Activated CD4-positive, alpha-beta T cell treated with anti-CD3 and anti-CD28 coated beads for 24 hours (primary cell): Measurements from ENCODE around the gene UNC45A.

Experiments
- DNase-seq, 2 donors: peaks; one replicate each; pipeline ENCODE4 v3.0.0-alpha.2; 2020; ENCODE audit warnings: low read depth in 2 of 2

UNC45A gene

GRCh38 chr15:90942354-90943120 lies 7.5 kb downstream of the UNC45A start:
- no peak for DNase-seq

DNA sequence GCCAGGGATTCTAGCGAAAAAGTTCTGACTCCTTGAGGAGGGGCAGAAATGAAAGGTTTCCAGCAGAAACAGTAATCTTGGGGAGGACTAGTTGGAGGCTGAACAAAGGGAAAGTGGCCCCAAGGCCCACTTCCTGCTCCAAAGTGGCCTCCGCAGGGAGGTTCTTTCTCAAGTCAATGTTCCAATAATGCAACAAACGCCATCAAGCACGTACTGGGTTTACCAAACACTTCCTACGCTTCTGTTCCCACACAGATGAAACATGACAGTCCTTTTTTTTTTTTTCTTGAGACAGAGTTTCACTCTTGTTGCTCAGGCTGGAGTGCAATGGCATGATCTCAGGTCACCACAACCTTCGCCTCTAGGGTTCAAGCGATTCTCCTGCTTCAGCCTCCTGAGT lies 10.0 kb downstream of the UNC45A start:
- DNase-seq: no peak

DNA sequence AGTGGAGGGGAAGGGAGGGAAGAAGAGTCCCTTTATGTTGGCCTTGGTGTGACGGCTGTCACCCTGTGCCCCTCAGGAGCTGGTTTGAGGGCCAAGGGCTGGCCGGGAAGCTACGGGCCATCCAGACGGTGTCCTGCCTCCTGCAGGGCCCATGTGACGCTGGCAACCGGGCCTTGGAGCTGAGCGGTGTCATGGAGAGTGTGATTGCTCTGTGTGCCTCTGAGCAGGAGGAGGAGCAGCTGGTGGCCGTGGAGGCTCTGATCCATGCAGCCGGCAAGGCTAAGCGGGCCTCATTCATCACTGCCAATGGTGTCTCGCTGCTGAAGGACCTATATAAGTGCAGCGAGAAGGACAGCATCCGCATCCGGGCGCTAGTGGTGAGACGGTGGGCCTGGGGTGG lies 11.5 kb downstream of the UNC45A start:
- DNase-seq: no peak

- no peak for DNase-seq
Measured at GRCh38 chr15:90946941-90947576, 12.0 kb downstream of the UNC45A start.

DNA sequence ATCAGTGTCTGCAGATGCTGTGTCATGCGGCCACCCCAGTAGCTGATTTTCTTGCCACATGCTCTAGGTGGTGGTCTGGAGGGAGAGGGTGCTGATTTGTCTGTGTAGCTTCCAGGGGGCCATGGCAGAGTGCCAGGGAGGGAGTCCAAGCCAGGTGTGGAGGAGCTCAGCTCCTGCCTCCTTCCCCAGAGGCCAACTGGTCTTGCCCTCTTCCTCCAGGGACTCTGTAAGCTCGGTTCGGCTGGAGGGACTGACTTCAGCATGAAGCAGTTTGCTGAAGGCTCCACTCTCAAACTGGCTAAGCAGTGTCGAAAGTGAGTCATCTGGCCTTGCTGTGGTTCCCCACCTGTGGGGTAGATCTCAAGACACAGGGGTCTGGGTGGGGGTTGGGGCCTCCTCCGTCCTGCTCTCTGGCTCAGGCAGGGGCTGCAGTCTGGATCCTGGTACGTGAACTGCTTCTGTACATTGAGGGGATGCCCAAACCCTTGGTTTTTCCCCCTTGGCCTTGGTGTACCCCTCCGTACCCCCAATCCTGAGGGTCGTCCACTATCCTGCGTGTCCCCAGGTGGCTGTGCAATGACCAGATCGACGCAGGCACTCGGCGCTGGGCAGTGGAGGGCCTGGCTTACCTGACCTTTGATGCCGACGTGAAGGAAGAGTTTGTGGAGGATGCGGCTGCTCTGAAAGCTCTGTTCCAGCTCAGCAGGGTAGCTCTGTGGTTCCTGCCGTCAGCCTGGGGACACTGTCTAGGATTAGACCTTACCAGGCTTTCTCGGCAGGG lies 12.7 kb downstream of the UNC45A start:
- no peak for DNase-seq

DNA sequence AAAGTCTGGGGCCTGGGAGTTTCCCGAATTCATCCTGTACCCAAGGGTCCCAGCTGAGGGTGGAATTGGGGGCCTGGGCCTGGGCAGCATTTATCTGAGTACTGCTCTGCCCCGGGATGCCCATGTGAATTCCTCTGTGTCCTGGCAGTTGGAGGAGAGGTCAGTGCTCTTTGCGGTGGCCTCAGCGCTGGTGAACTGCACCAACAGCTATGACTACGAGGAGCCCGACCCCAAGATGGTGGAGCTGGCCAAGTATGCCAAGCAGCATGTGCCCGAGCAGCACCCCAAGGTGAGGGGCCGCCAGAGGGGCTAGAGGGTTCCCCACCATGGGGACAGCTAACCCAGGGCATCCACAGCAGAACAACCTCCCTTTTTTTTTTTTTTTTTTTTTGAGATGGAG lies 13.4 kb downstream of the UNC45A start:
- DNase-seq: no peak

DNA sequence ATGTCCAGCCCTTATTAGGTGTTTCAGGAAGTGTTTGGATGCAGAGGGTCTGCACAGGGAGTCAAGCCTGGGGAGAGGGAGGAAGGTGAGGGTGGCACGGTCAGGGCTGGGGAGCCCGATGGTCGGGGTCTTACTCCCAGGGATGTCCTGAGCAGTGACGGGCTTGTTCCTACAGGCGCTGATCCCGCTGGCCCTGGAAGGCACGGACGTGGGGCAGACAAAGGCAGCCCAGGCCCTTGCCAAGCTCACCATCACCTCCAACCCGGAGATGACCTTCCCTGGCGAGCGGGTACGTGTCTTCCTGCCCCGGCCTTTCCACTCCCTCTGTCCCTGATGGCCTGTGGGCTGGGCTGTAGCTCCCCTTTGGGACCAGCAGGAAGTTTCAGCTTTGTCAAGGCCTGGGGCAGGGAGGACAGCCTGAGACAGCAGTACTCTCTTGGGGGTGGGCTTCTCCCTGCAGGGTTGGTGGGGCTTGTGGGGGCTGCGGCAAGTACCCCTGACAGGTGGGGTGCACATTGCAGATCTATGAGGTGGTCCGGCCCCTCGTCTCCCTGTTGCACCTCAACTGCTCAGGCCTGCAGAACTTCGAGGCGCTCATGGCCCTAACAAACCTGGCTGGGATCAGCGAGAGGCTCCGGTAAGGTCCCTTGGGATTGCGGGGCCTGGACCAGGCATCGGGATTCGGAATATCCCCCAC lies 15.0 kb downstream of the UNC45A start:
- no peak for DNase-seq

DNA sequence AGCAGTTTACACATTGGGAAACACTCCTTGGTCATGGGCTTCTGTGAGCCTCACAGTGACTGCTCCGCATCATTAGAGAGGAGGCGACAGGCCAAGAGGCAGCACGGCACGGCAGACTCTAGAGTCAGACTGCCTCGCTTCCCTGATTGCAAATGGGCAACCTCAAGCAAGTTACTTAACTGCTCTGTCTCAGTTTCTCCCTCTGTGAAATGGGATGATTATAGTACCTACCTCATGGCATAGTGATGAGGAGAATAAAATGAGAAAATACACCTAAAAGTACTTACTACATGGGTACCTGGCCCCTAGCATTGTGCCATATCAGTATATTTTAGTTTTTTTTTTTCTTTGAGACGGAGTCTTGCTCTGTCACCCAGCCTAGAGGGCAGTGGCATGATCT lies 15.6 kb downstream of the UNC45A start:
- no peak for DNase-seq

DNA sequence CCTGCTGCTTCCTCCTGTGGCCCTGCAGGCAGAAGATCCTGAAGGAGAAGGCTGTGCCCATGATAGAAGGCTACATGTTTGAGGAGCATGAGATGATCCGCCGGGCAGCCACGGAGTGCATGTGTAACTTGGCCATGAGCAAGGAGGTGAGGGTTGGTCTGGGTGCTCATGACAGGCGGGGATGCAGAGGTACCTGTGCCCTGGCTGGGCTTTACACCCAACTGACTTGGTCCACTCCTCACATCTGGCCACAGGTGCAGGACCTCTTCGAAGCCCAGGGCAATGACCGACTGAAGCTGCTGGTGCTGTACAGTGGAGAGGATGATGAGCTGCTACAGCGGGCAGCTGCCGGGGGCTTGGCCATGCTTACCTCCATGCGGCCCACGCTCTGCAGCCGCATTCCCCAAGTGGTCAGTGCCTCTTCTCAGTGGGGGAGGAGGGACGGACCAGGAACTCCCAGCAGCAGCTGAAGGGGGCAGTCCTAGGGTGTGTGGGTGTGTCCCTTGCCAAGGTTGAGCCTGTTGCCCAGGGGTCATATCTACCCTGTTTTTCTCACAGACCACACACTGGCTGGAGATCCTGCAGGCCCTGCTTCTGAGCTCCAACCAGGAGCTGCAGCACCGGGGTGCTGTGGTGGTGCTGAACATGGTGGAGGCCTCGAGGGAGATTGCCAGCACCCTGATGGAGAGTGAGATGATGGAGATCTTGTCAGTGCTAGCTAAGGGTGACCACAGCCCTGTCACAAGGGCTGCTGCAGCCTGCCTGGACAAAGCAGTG lies 18.0 kb downstream of the UNC45A start:
- no peak for DNase-seq

DNA sequence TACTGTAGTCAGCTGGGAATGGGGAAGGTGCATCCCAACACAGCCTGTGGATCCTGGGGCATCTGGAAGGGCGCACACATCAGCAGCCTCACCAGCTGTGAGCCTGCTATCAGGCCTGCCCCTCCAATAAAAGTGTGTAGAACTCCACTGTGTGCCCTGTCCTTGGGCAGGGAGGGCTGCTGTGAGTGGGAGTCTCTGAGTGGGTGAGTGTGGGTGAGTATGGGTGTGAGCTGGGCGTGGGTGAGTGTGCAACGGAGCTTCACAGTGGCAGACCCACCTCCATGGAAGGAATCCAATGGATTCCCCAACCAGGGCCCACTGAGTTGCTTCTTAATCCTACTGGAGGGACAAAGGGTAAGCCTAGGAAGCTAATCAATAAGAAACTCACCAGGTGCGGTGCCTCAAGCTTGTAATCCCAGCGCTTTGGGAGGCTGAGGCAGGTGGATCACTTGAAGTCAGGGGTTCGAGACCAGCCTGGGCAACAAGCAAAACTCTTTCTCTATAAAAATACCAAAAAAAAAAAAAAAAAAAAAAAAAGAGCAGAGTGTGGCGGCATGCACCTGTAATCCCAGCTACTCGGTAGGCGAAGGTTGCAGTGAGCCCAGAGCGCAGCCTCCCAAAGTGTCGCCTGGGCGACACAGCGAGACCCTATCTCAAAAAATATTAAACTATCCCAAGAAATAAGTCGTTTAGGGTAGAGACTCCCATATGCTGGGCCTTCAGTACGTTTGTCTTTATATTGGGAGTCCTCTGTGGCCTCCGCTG lies 19.0 kb downstream of the UNC45A start:
- no peak for DNase-seq

DNA sequence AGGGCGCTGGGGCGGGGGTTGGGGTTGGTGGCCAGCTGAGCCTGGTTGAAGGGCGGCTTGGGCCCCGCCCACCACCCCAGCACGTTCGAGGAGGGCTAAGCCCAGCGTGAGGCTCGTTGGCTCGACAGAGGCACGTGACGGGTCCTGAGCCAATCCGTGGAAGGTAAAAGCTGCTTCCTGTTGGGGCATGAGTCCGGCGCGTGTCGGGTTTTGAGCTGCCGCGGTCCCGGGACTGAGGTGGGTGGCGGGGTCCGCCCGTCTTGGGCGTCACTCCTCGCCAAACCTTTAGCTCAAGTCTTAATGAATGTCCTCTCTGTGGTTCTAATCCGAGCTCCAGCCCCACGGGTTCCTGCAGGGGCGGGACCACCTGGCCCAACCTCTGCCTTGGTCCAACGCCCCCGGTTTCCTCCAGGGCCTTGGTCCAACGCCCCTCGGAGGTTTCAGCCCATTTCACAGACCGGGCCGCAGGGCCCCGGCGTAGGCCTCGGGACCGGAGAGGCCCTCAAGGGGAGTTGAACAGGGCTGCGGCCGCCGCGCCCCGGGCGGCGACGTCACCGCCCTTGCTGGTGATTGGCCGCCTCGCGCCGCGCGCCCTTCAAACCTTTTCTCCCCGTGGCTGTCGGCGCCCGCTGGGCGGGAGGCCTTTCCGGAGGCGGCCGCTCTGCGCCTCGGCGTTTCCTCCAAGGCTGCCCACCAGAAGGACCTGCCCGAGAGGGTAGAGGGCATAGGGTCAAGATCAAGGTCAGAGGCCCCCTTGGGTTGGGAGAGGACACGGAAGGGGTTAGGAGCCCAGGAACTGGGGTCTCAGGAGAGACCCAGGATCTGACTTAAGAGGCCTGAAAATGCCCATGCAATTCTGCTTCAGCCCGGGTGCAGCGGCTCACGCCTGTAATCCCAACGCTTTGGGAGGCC lies 19.9 kb downstream of the UNC45A start, which contains the start of gene RCCD1:
Gene RCCD1 (plus strand): TSS at position 173 of the 912 bp plus-strand sequence. CDS start 1,851 bp downstream, outside the sequence.
- DNase-seq: peak; percentile 79 to 86

DNA sequence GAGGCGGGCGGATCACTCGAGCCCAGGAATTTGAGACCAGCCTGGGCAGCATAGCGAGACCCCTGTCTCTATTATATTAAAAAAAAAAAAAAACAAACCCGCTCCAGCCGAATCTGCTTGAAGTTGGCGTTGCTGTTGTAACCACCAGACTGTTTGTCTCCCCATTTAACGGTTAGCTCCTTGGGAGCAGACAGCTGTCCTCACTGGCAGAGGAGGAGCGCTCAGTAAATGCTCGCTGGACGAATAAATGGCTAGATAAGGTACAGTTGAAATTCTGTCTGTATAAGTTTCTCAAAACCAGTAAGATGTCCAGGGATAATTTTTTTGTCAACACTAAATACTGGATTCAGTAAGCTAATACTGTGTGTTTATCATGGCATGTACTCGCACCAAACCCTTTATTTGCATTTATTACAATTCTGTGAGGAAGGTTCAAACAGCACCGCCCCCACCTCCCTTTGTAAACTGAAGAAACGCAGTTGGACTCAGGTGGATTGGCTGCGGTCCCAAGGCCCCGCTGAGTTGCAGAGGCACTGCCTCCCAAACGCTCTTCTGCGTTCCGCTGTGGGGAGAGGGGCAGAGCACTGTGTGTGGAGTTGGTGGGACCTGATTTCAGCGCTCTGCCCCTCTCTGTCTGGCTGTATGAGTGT lies 20.7 kb downstream of the UNC45A start:
- no peak for DNase-seq

GRCh38 chr15:90956274-90957030 lies 21.4 kb downstream of the UNC45A start:
- peak; percentile 43 to 58 for DNase-seq

DNA sequence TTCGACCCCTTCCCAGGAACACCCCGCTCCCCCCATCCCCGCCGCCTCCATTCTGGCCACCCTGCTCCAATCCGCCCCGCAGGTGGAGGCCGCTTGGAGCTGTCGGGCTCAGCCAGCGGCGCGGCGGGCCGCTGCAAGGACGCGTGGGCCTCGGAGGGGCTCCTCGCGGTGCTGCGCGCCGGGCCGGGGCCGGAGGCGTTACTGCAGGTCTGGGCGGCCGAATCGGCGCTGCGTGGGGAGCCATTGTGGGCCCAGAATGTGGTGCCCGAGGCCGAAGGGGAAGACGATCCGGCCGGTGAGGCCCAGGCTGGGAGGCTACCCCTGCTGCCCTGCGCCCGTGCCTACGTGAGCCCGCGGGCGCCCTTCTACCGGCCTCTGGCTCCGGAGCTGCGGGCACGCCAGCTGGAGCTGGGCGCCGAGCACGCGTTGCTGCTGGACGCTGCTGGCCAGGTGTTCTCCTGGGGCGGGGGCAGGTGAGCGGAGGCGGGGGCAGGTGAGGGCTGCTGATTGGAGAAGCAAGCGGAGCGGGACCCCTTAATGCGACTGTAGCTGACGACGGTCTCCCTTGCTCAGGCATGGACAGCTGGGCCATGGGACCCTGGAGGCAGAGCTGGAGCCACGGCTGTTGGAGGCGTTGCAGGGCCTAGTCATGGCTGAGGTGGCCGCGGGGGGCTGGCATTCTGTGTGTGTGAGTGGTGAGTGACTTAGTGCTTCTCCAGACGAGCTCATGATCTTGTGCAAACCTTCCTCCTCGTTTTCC lies 22.1 kb downstream of the UNC45A start:
- DNase-seq: no peak

- no peak for DNase-seq
Measured at GRCh38 chr15:90957791-90958190, 22.7 kb downstream of the UNC45A start.

DNA sequence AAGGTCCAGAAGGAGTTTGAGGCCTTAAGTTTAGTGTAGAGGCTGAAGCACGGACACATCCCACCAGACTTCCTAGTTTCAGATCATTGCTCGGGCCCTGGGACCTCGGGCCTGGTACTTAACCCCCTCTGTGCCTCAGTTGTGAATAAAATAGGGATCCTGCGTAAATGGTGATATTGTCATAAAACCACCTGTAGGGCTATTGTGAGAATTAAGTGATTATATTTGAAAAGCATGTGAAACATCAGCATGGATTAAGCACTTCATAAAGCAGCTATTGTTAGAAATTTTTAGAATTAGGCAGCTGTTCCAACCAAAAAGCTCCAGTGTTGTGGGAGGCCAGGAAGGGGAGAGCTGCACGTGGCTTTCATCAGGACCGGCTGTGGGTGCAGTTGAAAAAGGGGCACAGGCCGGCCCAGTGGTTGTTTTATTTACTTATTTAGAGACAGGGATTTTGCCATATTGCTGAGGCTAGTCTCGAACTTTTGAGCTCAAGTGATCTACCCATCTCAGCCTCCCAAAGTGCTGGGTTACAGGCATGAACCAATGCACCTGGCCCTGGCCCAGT lies 24.0 kb downstream of the UNC45A start:
- DNase-seq: no peak

- no peak for DNase-seq
Measured at GRCh38 chr15:90959894-90960293, 24.8 kb downstream of the UNC45A start.
